Tibial nerve (tissue), 3 donors: ENCODE measurements around the gene MTHFR.

Source experiments
- CTCF ChIP-seq, 5 experiments: fragments of 200-600 bp in 3 of 5; fragments of 450-650 bp in 2 of 5; sonication (generic) in 3 of 5; IDR thresholded peaks; one replicate each; pipeline ENCODE4 v1.5.1; 2016 to 2019; ENCODE audit warnings: antibody characterized with exemption in 5 of 5, mild to moderate bottlenecking in 3 of 5, moderate library complexity in 2 of 5
- POLR2A ChIP-seq, 2 donors: fragments of 450-650 bp; IDR thresholded peaks; one replicate each; pipeline ENCODE4 v1.6.1; 2017; ENCODE audit warnings: antibody characterized with exemption in 2 of 2, mild to moderate bottlenecking in 2 of 2, moderate library complexity in 2 of 2

- TF ChIP-seq CTCF (IDR thresholded peaks at IDR 0.05) (no peak), POLR2A (IDR thresholded peaks at IDR 0.05) (no peak)
These were observed 21.2 kb upstream of the MTHFR start for GRCh38 chr1:11826946-11827345.
